ENCODE measurements around the gene DDIT3. TPM values are rescaled to one million over a fixed set of nuclear protein-coding genes. Genes with fewer than 3 reads are reported as not detected.

DDIT3 gene
- total RNA-seq, 1 donor from 2014 or later = 42.6 TPM

- Mint-ChIP-seq H3K4me3 (ENCODE audit: unreplicated experiment) (no peak overlapping the region), H3K27ac (ENCODE audit: unreplicated experiment) (no peak overlapping the region), H3K9me3 (ENCODE audit: unreplicated experiment) (peaks cover 12% of the 10 kb centered on the region), H3K36me3 (ENCODE audit: low read depth, unreplicated experiment) (peaks cover 10% of the 10 kb centered on the region), H3K27me3 (ENCODE audit: low read depth, unreplicated experiment) (peaks cover 73% of the 10 kb centered on the region), H3K4me1 (ENCODE audit: low read depth, unreplicated experiment) (peaks cover 8% of the 10 kb centered on the region)
- Histone ChIP-seq H3K79me2 (ENCODE audit: insufficient read depth, low read length) (no peaks in the 10 kb centered on the region), H3K36me3 (ENCODE audit: insufficient read depth, low read length) (no peaks in the 10 kb centered on the region), H3K4me1 (ENCODE audit: insufficient read depth, low read length) (peaks cover 9% of the 10 kb centered on the region), H4K20me1 (ENCODE audit: insufficient read depth, low read length) (no peaks in the 10 kb centered on the region), H3K4me2 (ENCODE audit: low read length) (no peak overlapping the region), H3K9me3 (ENCODE audit: insufficient read depth, low read depth, low read length) (no peaks in the 10 kb centered on the region), H3K9ac (ENCODE audit: low read length) (no peak overlapping the region), H3K27ac (ENCODE audit: low read depth, low read length) (no peak overlapping the region), H2AFZ (ENCODE audit: low read depth, low read length) (no peak overlapping the region), H3K27me3 (ENCODE audit: insufficient read depth, low read length) (peaks cover 46% of the 10 kb centered on the region), H3K4me3 (ENCODE audit: insufficient read depth, low read depth, low read length) (no peak overlapping the region)
- FAIRE-seq (no peak), DNase-seq (ENCODE audit: low read depth) (no peak)
- TF ChIP-seq CTCF (IDR thresholded peaks at IDR 0.05; ENCODE audit: insufficient read depth, low read depth, low read length) = no peak
- TF ChIP-seq EZH2 (IDR thresholded peaks at IDR 0.05; ENCODE audit: insufficient read depth, low read length) = no peak
Measured at GRCh38 chr12:57473392-57473791, 46.9 kb downstream of the DDIT3 start.

- no peaks in the 10 kb centered on the region for H3K79me2 ChIP-seq (ENCODE audit: insufficient read depth, low read length)
- H3K27ac ChIP-seq (ENCODE audit: low read depth, low read length) = no peak overlapping the region
- H3K9me3 ChIP-seq (ENCODE audit: insufficient read depth, low read depth, low read length) = no peaks in the 10 kb centered on the region
- H3K9ac ChIP-seq (ENCODE audit: low read length) = no peak overlapping the region
- H3K36me3 ChIP-seq (ENCODE audit: insufficient read depth, low read length) = no peaks in the 10 kb centered on the region
- Mint-ChIP-seq H3K27me3 (ENCODE audit: low read depth, unreplicated experiment) (peaks cover 79% of the 10 kb centered on the region), H3K4me1 (ENCODE audit: low read depth, unreplicated experiment) (no peaks in the 10 kb centered on the region), H3K9me3 (ENCODE audit: unreplicated experiment) (peaks cover 13% of the 10 kb centered on the region), H3K36me3 (ENCODE audit: low read depth, unreplicated experiment) (peaks cover 16% of the 10 kb centered on the region), H3K27ac (ENCODE audit: unreplicated experiment) (no peak overlapping the region), H3K4me3 (ENCODE audit: unreplicated experiment) (no peak overlapping the region)
- TF ChIP-seq EZH2 (IDR thresholded peaks at IDR 0.05; ENCODE audit: insufficient read depth, low read length) = no peak
- TF ChIP-seq CTCF (IDR thresholded peaks at IDR 0.05; ENCODE audit: insufficient read depth, low read depth, low read length) = no peak
- H3K4me3 ChIP-seq (ENCODE audit: insufficient read depth, low read depth, low read length) = no peak overlapping the region
- FAIRE-seq = no peak
- no peak for DNase-seq (ENCODE audit: low read depth)
- peaks cover 49% of the 10 kb centered on the region for H3K27me3 ChIP-seq (ENCODE audit: insufficient read depth, low read length)
- H3K4me2 ChIP-seq (ENCODE audit: low read length) = no peak overlapping the region
- no peak overlapping the region for H2AFZ ChIP-seq (ENCODE audit: low read depth, low read length)
- H3K4me1 ChIP-seq (ENCODE audit: insufficient read depth, low read length) = peaks cover 9% of the 10 kb centered on the region
- no peaks in the 10 kb centered on the region for H4K20me1 ChIP-seq (ENCODE audit: insufficient read depth, low read length)
Measured at GRCh38 chr12:57472391-57472790, 47.9 kb downstream of the DDIT3 start.

GRCh38 chr12:57471661-57472060, 48.7 kb downstream of the DDIT3 start:
- H3K4me3 ChIP-seq (ENCODE audit: insufficient read depth, low read depth, low read length) = no peak overlapping the region
- Mint-ChIP-seq H3K27ac (ENCODE audit: unreplicated experiment) (no peak overlapping the region), H3K36me3 (ENCODE audit: low read depth, unreplicated experiment) (peaks cover 16% of the 10 kb centered on the region), H3K27me3 (ENCODE audit: low read depth, unreplicated experiment) (peaks cover 79% of the 10 kb centered on the region), H3K4me3 (ENCODE audit: unreplicated experiment) (no peak overlapping the region), H3K9me3 (ENCODE audit: unreplicated experiment) (peaks cover 13% of the 10 kb centered on the region), H3K4me1 (ENCODE audit: low read depth, unreplicated experiment) (no peaks in the 10 kb centered on the region)
- no peak overlapping the region for H3K9ac ChIP-seq (ENCODE audit: low read length)
- H3K4me1 ChIP-seq (ENCODE audit: insufficient read depth, low read length) = peaks cover 9% of the 10 kb centered on the region
- H3K36me3 ChIP-seq (ENCODE audit: insufficient read depth, low read length) = no peaks in the 10 kb centered on the region
- no peaks in the 10 kb centered on the region for H3K79me2 ChIP-seq (ENCODE audit: insufficient read depth, low read length)
- H4K20me1 ChIP-seq (ENCODE audit: insufficient read depth, low read length) = no peaks in the 10 kb centered on the region
- peaks cover 46% of the 10 kb centered on the region for H3K27me3 ChIP-seq (ENCODE audit: insufficient read depth, low read length)
- no peak overlapping the region for H3K27ac ChIP-seq (ENCODE audit: low read depth, low read length)
- H3K9me3 ChIP-seq (ENCODE audit: insufficient read depth, low read depth, low read length) = no peaks in the 10 kb centered on the region
- FAIRE-seq (no peak), DNase-seq (ENCODE audit: low read depth) (no peak)
- H3K4me2 ChIP-seq (ENCODE audit: low read length) = no peak overlapping the region
- H2AFZ ChIP-seq (ENCODE audit: low read depth, low read length) = no peak overlapping the region
- TF ChIP-seq CTCF (IDR thresholded peaks at IDR 0.05; ENCODE audit: insufficient read depth, low read depth, low read length) (no peak), EZH2 (IDR thresholded peaks at IDR 0.05; ENCODE audit: insufficient read depth, low read length) (no peak)

Measured in astrocyte (in vitro differentiated cells and primary cell).